ENCODE measurements around the gene NNMT.

DNA sequence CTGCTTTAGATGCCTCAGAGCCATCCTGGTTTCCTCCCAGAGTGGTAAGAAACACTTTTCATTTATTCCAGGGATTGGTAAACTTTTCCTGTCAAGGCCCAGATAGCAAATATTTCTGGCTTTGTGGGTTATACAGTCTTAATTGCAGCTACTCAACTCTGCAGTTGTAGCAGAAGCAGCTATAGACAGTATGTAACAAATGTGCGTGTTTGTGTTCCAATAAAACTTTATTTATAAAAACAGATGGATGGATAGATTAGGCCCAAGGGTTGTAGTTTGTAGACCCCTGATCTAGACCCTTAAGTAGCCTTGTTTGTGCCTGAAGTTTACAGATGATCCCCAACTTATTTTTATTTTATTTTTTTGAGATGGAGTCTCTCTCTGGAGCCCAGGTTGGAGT lies 17.9 kb downstream of the NNMT start:
- no peak for TF ChIP-seq CTCF (conservative IDR thresholded peaks at IDR 0.05 in 1 of 2, IDR thresholded peaks at IDR 0.05 in 1 of 2; ENCODE audit: low read depth in 1 of 2, low read length in 2 of 2)
- TF ChIP-seq EZH2 (IDR thresholded peaks at IDR 0.05; ENCODE audit: low read length, missing control alignments) = no peak
